Endothelial cell (in vitro differentiated cells): ENCODE data around the gene MDFIC. TPM values are rescaled to one million over a fixed set of nuclear protein-coding genes. Genes with fewer than 3 reads are reported as not detected.

ENCODE experiments used
- DNase-seq: peaks from one replicate; pipeline ENCODE4 v3.0.0; 2021; ENCODE audit warnings: low spot score
- H3K27ac Mint-ChIP-seq: one replicate; pipeline ENCODE4 v1.8.0; 2021; ENCODE audit warnings: mixed read lengths, inconsistent platforms; ENCODE audit not compliant: unreplicated experiment
- H3K27me3 Mint-ChIP-seq: one replicate; pipeline ENCODE4 v1.8.0; 2021; ENCODE audit warnings: mild to moderate bottlenecking, moderate library complexity, mixed read lengths, inconsistent platforms; ENCODE audit not compliant: unreplicated experiment
- H3K36me3 Mint-ChIP-seq: one replicate; pipeline ENCODE4 v1.8.0; 2021; ENCODE audit warnings: mild to moderate bottlenecking, low read depth, mixed read lengths, inconsistent platforms; ENCODE audit not compliant: unreplicated experiment
- H3K4me1 Mint-ChIP-seq: one replicate; pipeline ENCODE4 v1.8.0; 2021; ENCODE audit warnings: mild to moderate bottlenecking, mixed read lengths, inconsistent platforms; ENCODE audit not compliant: unreplicated experiment
- H3K4me3 Mint-ChIP-seq: one replicate; pipeline ENCODE4 v1.8.0; 2021; ENCODE audit warnings: mild to moderate bottlenecking, mixed read lengths, inconsistent platforms; ENCODE audit not compliant: unreplicated experiment
- H3K9me3 Mint-ChIP-seq: one replicate; pipeline ENCODE4 v1.8.0; 2021; ENCODE audit warnings: mixed read lengths, inconsistent platforms; ENCODE audit not compliant: unreplicated experiment
- CTCF ChIP-seq: fragments of 200-600 bp; sonication (generic); IDR thresholded peaks from one replicate; pipeline ENCODE4 v1.5.0; 2021; ENCODE audit warnings: antibody characterized with exemption; ENCODE audit not compliant: unreplicated experiment
- total RNA-seq: library from RNA; stranded (reverse); fragmentation: NEBNext Ultra II Directional; extraction: Animal tissue kit (Norgen Biotek cat#: 25700); gene quantifications from one replicate; pipeline ENCODE4 v1.2.1, GENCODE V29; 2021; ENCODE audit not compliant: unreplicated experiment

The MDFIC gene
- total RNA-seq, 1 donor from 2014 or later: 22.3 TPM

DNA sequence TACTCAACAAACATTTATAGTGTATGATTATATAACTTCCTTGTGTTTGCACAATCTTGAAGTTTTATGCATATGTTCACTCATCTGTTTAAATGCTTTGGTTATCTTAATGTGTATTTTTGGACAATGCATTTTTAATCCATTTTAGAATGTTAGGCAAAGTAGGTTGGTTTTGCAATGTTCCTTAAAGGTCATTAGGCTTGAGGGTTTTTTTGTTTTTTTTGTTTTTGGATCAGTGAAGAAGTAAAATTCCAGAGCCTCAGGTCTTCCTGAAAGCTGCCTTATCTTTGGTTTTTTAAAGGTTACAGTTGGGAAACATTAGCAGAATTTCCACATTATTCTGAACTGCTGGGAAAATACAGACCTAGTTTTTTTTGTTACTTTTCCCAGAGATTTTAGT is 12.8 kb downstream of the MDFIC start:
- H3K9me3 Mint-ChIP-seq: no peaks in the 10 kb centered on the region
- DNase-seq: no peak
- peaks cover 20% of the 10 kb centered on the region for H3K4me1 Mint-ChIP-seq
- H3K27ac Mint-ChIP-seq: peak overlapping the region; percentile 28
- no peaks in the 10 kb centered on the region for H3K27me3 Mint-ChIP-seq
- no peak for TF ChIP-seq CTCF
- no peaks in the 10 kb centered on the region for H3K36me3 Mint-ChIP-seq
- H3K4me3 Mint-ChIP-seq: no peak overlapping the region

GRCh38 chr7:114936471-114936870 is 14.6 kb downstream of the MDFIC start:
- TF ChIP-seq CTCF: no peak
- peaks cover 18% of the 10 kb centered on the region for H3K4me1 Mint-ChIP-seq
- no peak overlapping the region for H3K4me3 Mint-ChIP-seq
- H3K27ac Mint-ChIP-seq: no peak overlapping the region
- H3K27me3 Mint-ChIP-seq: peaks cover 1% of the 10 kb centered on the region
- H3K36me3 Mint-ChIP-seq: no peaks in the 10 kb centered on the region
- DNase-seq: no peak
- H3K9me3 Mint-ChIP-seq: no peaks in the 10 kb centered on the region

GRCh38 chr7:114937446-114937845 is 15.6 kb downstream of the MDFIC start:
- Mint-ChIP-seq H3K27me3 (peaks cover 1% of the 10 kb centered on the region), H3K4me3 (no peak overlapping the region), H3K9me3 (no peaks in the 10 kb centered on the region), H3K36me3 (no peaks in the 10 kb centered on the region), H3K27ac (peak overlapping the region; percentile 93), H3K4me1 (peaks cover 18% of the 10 kb centered on the region)
- DNase-seq: no peak
- no peak for TF ChIP-seq CTCF

DNA sequence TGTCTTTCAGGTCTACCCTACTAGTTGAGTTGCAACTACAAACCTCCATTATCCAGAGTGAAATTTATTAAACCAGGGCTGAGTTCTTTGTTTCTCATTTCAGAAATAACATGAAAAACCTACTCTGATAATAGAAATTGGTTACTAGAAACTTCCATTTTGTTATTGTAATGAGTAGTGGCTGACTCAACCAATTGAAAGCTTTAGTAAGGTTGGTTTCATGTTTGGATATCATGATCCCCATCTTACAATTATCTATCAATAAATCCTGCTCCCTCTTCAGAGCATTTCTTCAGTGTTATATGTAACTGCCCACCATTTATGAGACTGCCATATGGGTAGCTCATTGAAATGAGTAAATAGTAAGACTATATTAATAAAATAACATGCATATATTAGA is 16.9 kb downstream of the MDFIC start:
- Mint-ChIP-seq H3K27ac (no peak overlapping the region), H3K9me3 (no peaks in the 10 kb centered on the region), H3K4me3 (no peak overlapping the region), H3K4me1 (peaks cover 21% of the 10 kb centered on the region), H3K27me3 (peaks cover 1% of the 10 kb centered on the region), H3K36me3 (no peaks in the 10 kb centered on the region)
- DNase-seq: no peak
- TF ChIP-seq CTCF: no peak

- no peaks in the 10 kb centered on the region for H3K9me3 Mint-ChIP-seq
- peaks cover 23% of the 10 kb centered on the region for H3K4me1 Mint-ChIP-seq
- peaks cover 1% of the 10 kb centered on the region for H3K27me3 Mint-ChIP-seq
- no peak for DNase-seq
- no peak overlapping the region for H3K27ac Mint-ChIP-seq
- no peak for TF ChIP-seq CTCF
- no peak overlapping the region for H3K4me3 Mint-ChIP-seq
- H3K36me3 Mint-ChIP-seq: no peaks in the 10 kb centered on the region
Measured at GRCh38 chr7:114939484-114940097, 17.7 kb downstream of the MDFIC start.
